ENCODE data around the gene C12orf75.

Gene C12orf75

DNA sequence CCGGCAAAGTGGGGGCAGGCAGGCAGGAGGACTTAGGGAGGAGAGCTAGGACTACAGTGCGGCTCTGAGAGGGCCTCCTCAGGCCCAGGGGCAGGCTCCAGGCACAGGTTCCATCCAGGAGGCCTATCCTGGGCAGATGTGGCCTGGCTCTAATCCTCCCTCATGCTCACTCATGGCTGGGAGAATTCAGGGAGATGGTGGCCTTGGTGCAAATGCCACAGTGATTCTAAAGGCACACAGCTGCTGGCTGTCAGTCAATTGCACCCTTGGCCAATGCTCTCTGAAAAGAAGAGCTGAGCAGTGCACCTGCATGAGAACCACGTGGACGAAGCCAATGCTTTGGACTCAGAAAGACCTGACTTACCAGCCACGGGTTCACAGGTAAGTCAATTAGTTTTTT is 89.6 kb downstream of the C12orf75 start:
- no peak for DNase-seq

DNA sequence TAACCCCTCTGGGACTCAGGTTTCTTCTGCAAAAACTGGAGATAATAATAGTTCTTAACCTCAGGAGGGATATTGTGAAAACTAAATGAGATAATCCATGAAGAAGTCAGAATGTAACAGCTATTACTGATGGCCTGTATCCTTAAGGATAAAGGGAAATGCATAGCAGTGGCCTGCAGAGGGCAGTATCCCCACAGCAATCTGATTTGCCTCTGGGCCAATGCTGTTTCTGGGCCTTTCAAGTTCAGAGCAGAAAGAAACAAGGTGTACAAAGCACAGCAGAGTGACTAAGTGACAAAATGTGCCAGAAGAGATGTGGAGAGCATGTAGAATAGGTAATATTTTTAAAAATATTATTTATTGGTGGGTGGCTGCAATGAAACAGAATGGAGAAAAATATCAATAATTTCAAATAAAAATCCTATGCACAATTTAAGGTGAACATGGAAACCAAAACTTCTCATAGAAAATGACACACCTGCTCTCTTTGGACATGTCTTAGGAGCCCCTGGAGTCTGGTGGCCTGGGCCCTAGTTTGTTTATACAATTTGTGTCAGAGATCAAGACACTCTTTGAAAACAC is 90.3 kb downstream of the C12orf75 start:
- peak; percentile 76 for DNase-seq
